Prostate gland (tissue), 2 donors: ENCODE results near the gene TMEM132A.

ENCODE experiments used
- CTCF ChIP-seq, 4 experiments: fragments of 200-600 bp in 2 of 4; fragments of 450-650 bp in 2 of 4; sonication (generic) in 2 of 4; IDR thresholded peaks; 1 replicate in 3 of 4; 2 replicates in 1 of 4; pipeline ENCODE4 v1.5.1; 2016 to 2019; ENCODE audit warnings: antibody characterized with exemption in 4 of 4, mild to moderate bottlenecking in 2 of 4, moderate library complexity in 2 of 4
- POLR2A ChIP-seq: fragments of 450-650 bp; IDR thresholded peaks from one replicate; pipeline ENCODE4 v1.6.1; 2016; ENCODE audit warnings: antibody characterized with exemption, mild to moderate bottlenecking
- POLR2AphosphoS5 ChIP-seq: sonication (generic); formaldehyde crosslinking; IDR thresholded peaks from one replicate; pipeline ENCODE4 v1.6.1; 2017; ENCODE audit warnings: antibody characterized with exemption

DNA sequence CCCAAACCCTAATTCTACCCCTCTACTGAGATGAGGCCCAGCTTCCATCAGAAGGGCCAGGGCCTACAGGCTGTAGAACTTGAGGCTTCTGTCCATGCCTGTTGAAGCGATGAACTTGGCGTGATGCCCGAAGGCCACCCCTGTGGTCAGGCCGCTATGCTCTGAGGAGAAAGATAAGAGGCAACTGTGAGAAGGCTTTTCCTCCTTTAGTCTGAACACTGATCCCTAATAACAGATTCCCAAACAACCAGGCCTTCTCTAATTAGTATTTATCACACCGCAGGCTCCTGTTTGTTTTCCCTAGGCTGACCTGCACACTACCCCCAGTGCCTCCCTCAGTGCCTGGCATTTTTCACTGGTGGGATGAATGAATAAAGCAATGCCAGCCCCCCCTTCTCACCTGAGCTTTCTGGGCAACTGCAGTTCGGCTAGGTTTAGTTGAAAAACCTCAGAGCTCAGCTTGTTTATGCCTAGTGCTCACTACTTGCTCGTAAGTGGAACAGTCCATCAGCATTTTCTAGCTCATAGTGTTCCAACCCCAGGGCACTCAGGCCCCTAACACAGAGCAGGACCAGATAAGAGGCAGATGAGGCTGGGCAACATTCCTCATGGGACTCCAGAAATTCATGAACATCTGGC lies 33.0 kb upstream of the TMEM132A start:
- no peak for TF ChIP-seq CTCF (IDR thresholded peaks at IDR 0.05)
- TF ChIP-seq POLR2A = no peak
- TF ChIP-seq POLR2AphosphoS5 = no peak
